A549 treated with RU486 at 1 μM for 4 hours (cell line): Measurements from ENCODE around the gene SPAM1. TPM values are rescaled to one million over a fixed set of nuclear protein-coding genes. Genes with fewer than 3 reads are reported as not detected.

Source experiments
- total RNA-seq: library from RNA; stranded (reverse); fragments of 200-300 nt; extraction: Qiagen RNA extraction; gene quantifications from 5 replicates; pipeline ENCODE4 v1.2.3, GENCODE V29; 2022; ENCODE audit warnings: low read depth

Gene SPAM1, protein sequence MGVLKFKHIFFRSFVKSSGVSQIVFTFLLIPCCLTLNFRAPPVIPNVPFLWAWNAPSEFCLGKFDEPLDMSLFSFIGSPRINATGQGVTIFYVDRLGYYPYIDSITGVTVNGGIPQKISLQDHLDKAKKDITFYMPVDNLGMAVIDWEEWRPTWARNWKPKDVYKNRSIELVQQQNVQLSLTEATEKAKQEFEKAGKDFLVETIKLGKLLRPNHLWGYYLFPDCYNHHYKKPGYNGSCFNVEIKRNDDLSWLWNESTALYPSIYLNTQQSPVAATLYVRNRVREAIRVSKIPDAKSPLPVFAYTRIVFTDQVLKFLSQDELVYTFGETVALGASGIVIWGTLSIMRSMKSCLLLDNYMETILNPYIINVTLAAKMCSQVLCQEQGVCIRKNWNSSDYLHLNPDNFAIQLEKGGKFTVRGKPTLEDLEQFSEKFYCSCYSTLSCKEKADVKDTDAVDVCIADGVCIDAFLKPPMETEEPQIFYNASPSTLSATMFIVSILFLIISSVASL
- total RNA-seq: not detected in 5 replicates

DNA sequence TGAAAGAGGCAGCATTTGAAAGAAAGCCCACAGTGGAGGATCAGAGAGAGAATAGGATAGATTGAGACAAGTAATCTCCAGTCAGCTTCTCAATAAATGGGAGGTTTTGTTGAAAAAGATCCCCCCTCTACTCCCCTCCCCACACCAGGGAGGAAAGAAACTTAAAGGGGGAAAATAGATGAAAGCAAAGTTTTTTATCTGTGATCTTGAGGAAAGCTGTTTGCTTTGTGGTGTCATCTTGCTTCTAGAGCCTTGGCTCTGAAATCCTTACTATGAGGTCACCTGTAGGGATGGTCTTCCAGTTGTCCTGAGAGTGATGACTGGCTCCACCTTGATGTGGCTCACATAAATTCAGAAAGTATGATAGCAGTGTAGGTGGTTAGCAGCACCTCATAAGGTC lies at the start of gene SPAM1:
TSS of gene SPAM1 (plus strand) at position 301 of the 400 bp plus-strand sequence. CDS start 28,330 bp downstream, outside the sequence.

Other genes with a start within 250 kb of the SPAM1 start
- 11.2 to 24.8 TPM (median 23.5 TPM) in 5 replicates for gene WASL, start 176.2 kb upstream of the SPAM1 start, total RNA-seq
- gene HYAL4, start 80.1 kb upstream of the SPAM1 start, total RNA-seq: not detected in 5 replicates
- not detected in 5 replicates for gene TMEM229A, start 107.8 kb downstream of the SPAM1 start, total RNA-seq